Endothelial cell (in vitro differentiated cells): Measurements from ENCODE around the gene TMEM9. TPM values are rescaled to one million over a fixed set of nuclear protein-coding genes. Genes with fewer than 3 reads are reported as not detected.

Experiments used
- DNase-seq: peaks from one replicate; pipeline ENCODE4 v3.0.0; 2021; ENCODE audit warnings: low spot score
- H3K27ac Mint-ChIP-seq: one replicate; pipeline ENCODE4 v1.8.0; 2021; ENCODE audit warnings: mixed read lengths, inconsistent platforms; ENCODE audit not compliant: unreplicated experiment
- H3K27me3 Mint-ChIP-seq: one replicate; pipeline ENCODE4 v1.8.0; 2021; ENCODE audit warnings: mild to moderate bottlenecking, moderate library complexity, mixed read lengths, inconsistent platforms; ENCODE audit not compliant: unreplicated experiment
- H3K36me3 Mint-ChIP-seq: one replicate; pipeline ENCODE4 v1.8.0; 2021; ENCODE audit warnings: mild to moderate bottlenecking, low read depth, mixed read lengths, inconsistent platforms; ENCODE audit not compliant: unreplicated experiment
- H3K4me1 Mint-ChIP-seq: one replicate; pipeline ENCODE4 v1.8.0; 2021; ENCODE audit warnings: mild to moderate bottlenecking, mixed read lengths, inconsistent platforms; ENCODE audit not compliant: unreplicated experiment
- H3K4me3 Mint-ChIP-seq: one replicate; pipeline ENCODE4 v1.8.0; 2021; ENCODE audit warnings: mild to moderate bottlenecking, mixed read lengths, inconsistent platforms; ENCODE audit not compliant: unreplicated experiment
- H3K9me3 Mint-ChIP-seq: one replicate; pipeline ENCODE4 v1.8.0; 2021; ENCODE audit warnings: mixed read lengths, inconsistent platforms; ENCODE audit not compliant: unreplicated experiment
- total RNA-seq: library from RNA; stranded (reverse); fragmentation: NEBNext Ultra II Directional; extraction: Animal tissue kit (Norgen Biotek cat#: 25700); gene quantifications from one replicate; pipeline ENCODE4 v1.2.1, GENCODE V29; 2021; ENCODE audit not compliant: unreplicated experiment
- TF ChIP-seq, protein P1 (sequence below): fragments of 200-600 bp; sonication (generic); IDR thresholded peaks from one replicate; pipeline ENCODE4 v1.5.0; 2021; ENCODE audit warnings: antibody characterized with exemption; ENCODE audit not compliant: unreplicated experiment

The TMEM9 gene
- total RNA-seq, 1 donor from 2014 or later: 78.7 TPM

DNA sequence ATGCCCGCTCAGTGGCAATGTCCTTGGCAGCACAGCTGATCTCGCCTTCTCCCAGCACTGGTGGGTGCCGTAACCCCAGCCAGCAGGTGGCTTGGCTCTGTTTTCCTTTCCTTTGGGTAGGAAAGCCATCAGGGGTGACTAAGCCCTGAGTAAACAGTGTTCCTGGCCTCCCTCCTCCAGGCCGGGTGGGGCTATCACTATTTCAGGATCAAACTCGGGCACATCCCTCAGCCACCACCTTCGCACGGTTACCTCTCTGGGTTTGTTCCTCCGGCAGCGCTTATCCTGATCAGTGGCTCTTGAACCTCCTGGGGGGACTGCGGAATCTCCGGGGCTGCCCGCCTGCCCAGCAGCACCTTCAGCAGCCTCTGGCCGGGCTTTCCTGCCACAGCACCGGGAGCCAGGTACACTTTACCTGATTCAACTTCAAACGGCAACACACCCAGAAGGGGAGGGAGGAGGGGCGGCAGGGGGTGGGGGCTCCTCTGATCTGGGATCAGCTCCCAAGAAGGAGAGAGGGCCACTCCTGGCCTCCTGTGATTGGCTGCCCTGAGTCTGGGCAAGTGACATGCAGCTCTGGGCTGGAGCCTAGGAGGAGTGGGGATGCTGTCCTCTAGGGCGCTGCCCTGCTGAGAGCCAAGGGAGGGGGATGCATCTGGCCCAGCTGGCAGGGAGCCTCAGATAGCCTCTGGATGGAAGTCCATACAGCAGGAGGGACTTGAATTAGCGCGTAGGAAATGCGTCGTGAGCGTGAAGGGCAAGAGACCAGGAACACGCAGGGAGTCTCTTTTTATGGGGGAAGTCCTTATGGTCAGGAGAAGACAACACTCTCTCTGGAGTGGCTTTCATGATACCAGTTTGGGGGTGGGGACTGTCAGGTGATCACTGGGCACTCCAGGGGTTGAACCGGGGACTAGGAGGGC lies 27.2 kb downstream of the TMEM9 start, which contains the start of gene ASCL5:
ASCL5 (minus strand) TSS at position 353 of the 923 bp plus-strand sequence. CDS start 11,812 bp downstream, outside the sequence.
- DNase-seq: no peak
- H3K4me1 Mint-ChIP-seq: peaks cover 5% of the 10 kb centered on the region
- no peaks in the 10 kb centered on the region for H3K9me3 Mint-ChIP-seq
- H3K36me3 Mint-ChIP-seq: peaks cover 10% of the 10 kb centered on the region
- peaks cover 9% of the 10 kb centered on the region for H3K27me3 Mint-ChIP-seq
- H3K27ac Mint-ChIP-seq: no peak within 1 kb of the TSS
- TF ChIP-seq, protein P1, sequence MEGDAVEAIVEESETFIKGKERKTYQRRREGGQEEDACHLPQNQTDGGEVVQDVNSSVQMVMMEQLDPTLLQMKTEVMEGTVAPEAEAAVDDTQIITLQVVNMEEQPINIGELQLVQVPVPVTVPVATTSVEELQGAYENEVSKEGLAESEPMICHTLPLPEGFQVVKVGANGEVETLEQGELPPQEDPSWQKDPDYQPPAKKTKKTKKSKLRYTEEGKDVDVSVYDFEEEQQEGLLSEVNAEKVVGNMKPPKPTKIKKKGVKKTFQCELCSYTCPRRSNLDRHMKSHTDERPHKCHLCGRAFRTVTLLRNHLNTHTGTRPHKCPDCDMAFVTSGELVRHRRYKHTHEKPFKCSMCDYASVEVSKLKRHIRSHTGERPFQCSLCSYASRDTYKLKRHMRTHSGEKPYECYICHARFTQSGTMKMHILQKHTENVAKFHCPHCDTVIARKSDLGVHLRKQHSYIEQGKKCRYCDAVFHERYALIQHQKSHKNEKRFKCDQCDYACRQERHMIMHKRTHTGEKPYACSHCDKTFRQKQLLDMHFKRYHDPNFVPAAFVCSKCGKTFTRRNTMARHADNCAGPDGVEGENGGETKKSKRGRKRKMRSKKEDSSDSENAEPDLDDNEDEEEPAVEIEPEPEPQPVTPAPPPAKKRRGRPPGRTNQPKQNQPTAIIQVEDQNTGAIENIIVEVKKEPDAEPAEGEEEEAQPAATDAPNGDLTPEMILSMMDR: no peak
- H3K4me3 Mint-ChIP-seq: no peak within 1 kb of the TSS

DNA sequence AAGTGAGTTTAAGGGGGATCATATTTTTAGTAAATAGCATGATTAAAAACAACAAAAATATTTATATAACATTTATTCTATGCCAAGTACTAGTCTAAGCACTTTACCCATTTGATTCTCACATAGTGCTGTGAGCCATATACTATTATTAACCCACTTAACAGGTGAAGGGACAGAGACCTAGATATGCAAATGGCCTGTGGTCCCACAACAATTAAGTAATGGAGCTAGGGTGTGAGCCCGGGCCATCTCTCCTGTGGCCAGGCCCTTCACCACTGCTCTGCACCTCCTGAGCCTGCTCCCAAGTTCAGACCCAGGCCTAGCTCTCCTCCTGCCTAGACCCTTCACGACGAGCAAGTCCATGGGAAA lies 27.8 kb downstream of the TMEM9 start:
- peaks cover 9% of the 10 kb centered on the region for H3K27me3 Mint-ChIP-seq
- H3K9me3 Mint-ChIP-seq: no peaks in the 10 kb centered on the region
- TF ChIP-seq, protein P1: no peak
- no peak for DNase-seq
- H3K4me1 Mint-ChIP-seq: peaks cover under 1% of the 10 kb centered on the region
- no peak overlapping the region for H3K27ac Mint-ChIP-seq
- H3K4me3 Mint-ChIP-seq: no peak overlapping the region
- H3K36me3 Mint-ChIP-seq: peaks cover 4% of the 10 kb centered on the region

DNA sequence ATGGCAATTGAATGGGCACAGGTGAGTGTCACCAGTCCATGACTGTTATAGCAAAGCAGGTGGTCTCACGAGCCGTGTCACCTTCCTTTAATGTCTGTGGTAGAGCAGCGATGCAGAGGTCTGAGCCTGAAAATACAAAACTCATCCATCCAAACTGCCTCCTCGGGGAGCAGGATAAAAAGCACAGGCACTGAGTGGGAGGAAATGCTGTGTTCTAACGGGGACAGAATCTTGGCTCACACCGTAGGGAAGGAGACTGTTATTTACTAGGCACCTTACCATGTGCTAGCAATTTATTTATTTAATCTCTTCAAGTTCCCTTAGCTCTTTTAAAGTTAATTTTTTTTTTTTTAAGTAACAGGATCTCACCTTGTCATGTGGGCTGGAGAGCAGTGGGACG lies 28.5 kb downstream of the TMEM9 start:
- Mint-ChIP-seq H3K27me3 (peaks cover 7% of the 10 kb centered on the region), H3K27ac (no peak overlapping the region), H3K36me3 (no peaks in the 10 kb centered on the region), H3K4me3 (no peak overlapping the region), H3K9me3 (no peaks in the 10 kb centered on the region), H3K4me1 (no peaks in the 10 kb centered on the region)
- DNase-seq: no peak
- TF ChIP-seq, protein P1: no peak

DNA sequence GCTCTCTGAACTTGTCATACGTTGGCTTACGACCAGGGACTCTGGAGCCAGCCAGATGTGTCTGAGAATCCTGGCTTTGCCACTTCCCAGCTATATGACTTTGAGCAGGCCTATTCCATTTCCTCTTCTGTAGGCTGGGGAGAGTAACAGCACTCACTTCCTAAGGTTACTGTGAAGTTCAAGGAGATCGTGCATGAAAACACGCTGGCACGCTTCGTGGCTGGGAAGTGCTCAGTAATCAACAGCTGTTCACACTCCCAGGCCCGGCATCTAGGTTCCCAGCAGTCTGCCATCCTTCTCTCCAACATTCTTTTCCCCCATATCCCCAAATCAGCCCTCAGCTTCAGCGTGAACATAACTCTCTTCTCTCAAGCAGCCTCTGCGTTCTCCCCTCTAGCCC lies 29.3 kb downstream of the TMEM9 start:
- DNase-seq: no peak
- Mint-ChIP-seq H3K4me1 (peaks cover 2% of the 10 kb centered on the region), H3K9me3 (no peaks in the 10 kb centered on the region), H3K4me3 (no peak overlapping the region), H3K36me3 (no peaks in the 10 kb centered on the region), H3K27me3 (peaks cover 7% of the 10 kb centered on the region), H3K27ac (no peak overlapping the region)
- TF ChIP-seq, protein P1: no peak

DNA sequence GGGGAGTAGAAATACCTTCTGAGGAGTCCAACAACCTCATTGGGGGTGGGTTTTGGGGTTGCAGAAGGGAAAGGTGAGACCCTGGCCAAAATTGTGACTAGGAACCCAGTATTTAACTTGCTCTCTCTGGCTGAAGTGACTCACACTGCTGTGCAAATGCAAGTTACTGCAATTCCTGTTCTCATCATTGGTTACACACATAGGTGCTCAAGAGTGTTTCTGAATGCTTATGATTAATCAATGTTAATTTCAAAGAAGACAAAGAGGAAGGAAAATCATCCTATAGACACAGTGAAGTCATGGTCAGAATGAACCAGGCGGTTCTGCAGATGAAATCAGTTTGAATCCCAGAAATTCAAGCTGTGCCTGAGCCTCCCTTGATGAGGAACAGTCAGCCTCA lies 30.4 kb downstream of the TMEM9 start:
- no peak overlapping the region for H3K4me3 Mint-ChIP-seq

More for the DNA sequence above, 30.4 kb downstream of the TMEM9 start:
- H3K27ac Mint-ChIP-seq: no peak overlapping the region
- DNase-seq: no peak
- peaks cover 7% of the 10 kb centered on the region for H3K27me3 Mint-ChIP-seq
- peaks cover 8% of the 10 kb centered on the region for H3K4me1 Mint-ChIP-seq
- TF ChIP-seq, protein P1: no peak
- H3K36me3 Mint-ChIP-seq: no peaks in the 10 kb centered on the region
- H3K9me3 Mint-ChIP-seq: no peaks in the 10 kb centered on the region
